GM21381 (cell line): Measurements from ENCODE around the gene CCDC78.
"Not testable (repeated sequence)": the region's sequence is repeated elsewhere in the genome, so short reads cannot be mapped to it uniquely, and the experiment has no call there.

Experiments
- ATAC-seq: cut with Tn5 transposase; IDR thresholded peaks from one replicate; pipeline ENCODE4 v1.9.1; 2021; ENCODE audit warnings: mild to moderate bottlenecking, moderate library complexity; ENCODE audit not compliant: unreplicated experiment

The CCDC78 gene

DNA sequence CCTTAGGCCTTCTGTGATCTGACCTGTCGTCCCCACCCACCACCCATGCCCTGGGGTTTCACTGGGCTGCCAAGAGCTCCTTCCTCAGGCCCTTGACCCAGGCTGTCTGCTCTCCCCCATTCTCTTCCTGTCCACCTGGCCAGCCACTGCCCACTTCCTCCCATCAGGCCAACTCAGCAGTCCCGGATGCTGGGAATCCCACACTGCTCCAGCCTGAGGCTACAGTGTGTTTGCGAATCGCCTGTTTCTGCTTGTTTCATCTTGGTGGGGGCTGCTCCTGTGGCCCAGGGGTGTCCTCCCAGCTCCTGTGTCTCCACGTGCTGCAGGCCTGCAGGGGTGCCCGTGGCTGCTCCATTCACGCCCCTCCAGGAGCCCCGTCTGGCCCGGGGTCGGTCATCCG is 12.2 kb downstream of the CCDC78 start:
- no peak for ATAC-seq

DNA sequence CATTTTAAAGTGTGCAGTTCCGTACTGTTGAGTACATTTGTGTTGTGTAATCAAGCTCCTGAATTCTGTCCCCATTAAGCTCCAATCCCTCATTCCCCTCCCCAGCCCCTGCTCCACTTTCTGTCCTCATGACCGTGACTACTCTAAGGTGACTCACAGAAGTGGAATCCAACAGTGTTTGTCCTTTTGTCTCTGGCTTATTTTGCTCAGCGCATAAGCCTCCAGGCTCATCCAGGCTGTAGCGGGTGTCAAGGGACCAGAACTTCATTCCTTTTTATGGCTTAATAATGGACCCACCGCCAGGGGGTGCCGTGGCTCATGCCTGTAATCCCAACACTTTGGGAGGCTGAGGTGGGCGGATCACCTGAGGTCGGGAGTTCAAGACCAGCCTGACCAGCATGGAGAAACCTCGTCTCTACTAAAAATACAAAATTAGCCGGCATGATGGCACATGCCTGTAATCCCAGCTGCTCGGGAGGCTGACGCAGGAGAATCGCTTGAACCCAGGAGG is 13.4 kb downstream of the CCDC78 start:
- ATAC-seq: not testable (repeated sequence)

DNA sequence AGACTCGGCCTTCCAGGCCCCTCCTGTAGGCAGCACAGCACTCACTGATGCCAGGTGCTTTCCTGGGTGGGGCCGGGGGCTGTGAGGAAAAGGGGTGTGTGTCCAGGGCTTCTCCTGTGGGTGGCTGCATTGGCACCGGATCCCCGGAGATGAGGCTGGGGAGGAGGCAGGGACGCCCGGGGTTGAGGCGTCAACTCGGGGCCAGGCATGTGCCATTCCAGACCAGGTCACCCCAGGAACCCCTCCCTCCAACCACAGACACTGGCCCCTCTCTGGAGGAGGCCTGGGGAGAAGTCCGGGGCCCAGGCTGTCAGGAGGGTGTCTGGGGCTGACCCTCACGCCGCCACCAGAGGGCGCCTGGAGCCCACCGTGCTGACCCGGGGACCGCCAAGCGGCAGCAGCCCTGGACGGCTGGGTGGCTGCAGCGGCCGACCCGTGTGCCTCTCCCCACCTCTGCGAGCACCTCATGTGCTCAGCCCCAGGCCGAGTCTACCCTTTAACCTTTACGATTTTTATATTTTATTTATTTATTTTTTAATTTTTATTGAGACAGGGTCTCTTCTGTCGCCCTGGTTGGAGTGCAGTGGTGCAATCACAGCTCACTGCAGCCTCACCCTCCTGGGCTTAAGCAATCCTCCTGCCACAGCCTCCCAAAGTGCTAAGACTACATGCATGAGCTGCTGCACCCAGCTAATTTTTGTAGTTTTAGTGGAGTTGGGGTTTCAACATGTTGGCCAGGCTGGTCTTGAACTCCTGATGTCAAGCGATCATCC is 14.5 kb downstream of the CCDC78 start:
- no peak for ATAC-seq

DNA sequence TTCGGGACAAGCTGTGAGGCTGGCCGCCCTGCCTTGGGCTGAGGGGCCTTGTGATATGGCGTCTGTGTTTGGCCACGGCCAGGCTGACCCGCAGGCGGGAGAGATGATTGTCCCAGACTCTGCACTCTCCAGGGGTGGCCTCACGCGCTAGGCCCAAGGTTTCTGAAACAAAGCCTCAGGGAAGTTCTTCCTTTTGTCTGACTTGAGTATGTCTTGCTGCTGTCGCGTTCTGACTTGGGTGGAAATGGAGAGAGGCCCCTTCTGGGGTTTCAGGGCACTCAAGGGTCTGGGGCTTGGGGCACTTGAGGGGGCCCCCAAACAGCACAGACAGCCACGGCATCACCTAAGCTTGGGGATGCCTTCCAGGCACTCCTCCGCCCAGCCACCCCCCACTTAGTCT is 15.2 kb downstream of the CCDC78 start:
- ATAC-seq: no peak

DNA sequence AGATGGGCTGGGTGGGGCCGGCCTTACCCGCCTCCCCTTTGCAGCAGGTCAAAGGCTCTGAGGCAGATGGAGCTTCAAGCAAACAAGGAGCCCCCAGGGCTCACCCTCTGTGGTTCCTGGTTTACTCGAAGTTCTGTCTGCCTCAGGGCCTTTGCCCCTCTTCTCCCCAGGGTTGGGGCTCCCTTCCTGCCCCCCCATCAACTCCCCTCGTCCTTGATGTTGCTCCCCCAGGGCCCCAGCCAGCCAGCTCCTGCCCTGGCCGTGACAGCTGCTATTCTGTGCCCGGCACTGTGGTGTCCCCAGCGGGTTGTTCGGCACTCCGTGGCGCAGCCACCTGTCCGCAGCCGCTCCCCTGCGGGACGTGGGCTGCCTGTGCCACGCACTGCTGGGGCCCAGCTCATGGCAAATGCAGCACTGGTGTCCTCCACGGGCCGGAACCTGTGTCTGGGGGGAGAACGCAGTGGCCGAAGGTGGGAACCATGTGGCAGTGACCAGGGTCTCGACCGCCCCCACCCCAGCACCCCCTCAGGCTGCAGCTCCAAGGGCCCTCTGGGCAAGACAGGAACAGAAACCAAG is 15.7 kb downstream of the CCDC78 start:
- no peak for ATAC-seq

DNA sequence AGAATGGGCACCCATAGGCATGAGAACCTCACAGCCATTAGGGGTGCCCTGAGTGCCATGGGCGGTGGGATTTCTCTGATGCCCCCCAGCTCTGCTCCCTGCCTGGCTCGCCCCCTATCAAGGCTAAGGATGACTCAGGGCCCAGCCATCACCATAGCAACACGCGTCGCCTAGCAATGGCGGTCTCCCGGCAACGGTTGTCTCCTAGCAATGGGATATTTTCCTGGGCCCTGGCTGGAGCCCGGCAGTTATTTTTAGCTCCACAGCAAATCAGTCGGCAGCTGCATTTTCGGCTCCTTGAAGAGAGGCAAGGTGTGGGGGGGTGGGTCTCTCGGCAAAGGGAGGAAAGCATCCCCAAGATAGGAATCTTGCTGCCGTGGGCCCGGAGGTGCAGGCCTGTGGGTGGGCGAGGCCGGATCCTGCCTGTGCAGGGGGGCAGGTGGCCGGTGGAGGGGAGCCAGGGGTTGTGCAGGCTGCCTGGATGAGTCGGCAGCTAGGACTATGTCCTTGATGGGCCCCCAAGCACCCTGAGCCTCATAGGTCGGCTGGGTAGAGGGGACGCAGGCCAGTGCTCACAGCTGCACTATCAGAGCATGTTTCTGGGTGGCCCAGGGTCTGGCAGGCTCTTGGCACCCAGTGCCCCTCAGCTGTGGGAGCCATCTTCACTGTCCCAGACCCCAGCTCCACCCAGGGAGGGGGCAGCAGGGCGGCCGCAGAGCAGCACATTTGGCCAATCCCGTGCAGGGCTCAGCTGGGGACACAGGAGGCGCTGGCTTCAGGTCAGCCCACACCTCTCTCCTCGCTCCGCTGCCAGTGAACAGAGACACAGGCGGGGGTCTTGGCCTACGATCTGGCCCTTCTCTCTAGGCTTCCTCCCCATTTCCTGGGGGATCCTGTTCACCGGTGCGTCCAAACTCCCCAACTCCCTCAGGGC is 16.4 kb downstream of the CCDC78 start:
- ATAC-seq: no peak

DNA sequence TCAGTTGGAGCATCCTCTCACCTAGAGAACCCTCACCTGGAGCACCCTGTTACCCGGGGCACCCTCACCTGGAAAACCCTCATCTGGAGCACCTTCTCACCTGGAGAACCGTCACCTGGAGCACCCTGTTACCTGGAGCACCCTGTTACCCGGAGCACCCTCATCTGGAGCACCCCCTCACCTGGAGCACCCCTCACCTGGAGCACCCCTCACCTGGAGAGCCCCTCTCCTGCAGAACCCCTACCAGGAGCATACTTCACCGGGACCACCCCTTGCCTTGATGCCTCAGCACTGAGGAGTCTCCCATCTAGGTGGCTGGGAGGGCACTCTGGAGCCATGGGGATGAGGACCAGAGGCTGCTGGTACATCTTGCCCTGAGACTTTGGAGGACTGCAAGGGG is 17.3 kb downstream of the CCDC78 start:
- no peak for ATAC-seq

DNA sequence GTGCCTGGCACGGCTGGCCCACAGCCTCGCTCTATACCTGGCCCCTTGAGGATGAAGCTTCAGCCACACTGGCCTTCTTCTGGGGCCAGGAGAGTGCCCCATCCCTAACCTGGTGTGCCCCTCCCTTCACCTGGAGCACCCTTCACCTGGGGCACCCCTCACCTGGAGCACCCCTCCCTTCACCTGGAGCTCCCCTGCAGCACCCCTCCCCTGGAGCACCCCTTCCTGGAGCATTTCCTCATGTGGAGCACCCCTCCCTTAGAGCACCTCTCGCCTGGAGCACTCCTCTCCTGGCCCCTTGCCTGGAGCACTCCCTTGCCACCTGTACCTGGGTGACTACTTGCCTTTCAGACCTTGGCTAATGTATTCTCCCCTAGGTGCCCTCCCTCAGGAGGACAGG is 18.2 kb downstream of the CCDC78 start:
- no peak for ATAC-seq

DNA sequence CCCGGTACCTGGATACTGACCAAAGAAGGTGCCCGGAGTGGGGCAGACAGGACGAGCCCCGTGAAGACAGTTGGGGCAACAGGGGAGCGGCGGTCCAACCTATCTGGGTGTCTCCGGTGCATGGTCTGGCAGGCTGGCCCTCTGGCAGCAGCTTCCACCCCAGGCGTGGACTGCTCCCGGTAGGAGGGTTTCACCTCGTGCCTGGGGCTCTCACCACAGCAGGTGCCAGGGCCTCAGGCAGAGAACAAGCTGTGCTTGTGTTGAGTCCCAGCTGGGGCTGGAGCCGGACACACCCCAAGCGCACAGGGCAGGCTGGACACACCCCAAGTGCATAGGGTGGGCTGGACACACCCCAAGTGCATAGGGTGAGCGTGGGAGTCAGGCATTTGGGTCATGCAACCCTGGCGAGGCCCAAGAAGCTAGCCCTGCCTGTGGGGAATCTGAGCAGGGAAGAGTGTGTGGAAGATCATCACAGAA is 19.1 kb downstream of the CCDC78 start:
- ATAC-seq: no peak

DNA sequence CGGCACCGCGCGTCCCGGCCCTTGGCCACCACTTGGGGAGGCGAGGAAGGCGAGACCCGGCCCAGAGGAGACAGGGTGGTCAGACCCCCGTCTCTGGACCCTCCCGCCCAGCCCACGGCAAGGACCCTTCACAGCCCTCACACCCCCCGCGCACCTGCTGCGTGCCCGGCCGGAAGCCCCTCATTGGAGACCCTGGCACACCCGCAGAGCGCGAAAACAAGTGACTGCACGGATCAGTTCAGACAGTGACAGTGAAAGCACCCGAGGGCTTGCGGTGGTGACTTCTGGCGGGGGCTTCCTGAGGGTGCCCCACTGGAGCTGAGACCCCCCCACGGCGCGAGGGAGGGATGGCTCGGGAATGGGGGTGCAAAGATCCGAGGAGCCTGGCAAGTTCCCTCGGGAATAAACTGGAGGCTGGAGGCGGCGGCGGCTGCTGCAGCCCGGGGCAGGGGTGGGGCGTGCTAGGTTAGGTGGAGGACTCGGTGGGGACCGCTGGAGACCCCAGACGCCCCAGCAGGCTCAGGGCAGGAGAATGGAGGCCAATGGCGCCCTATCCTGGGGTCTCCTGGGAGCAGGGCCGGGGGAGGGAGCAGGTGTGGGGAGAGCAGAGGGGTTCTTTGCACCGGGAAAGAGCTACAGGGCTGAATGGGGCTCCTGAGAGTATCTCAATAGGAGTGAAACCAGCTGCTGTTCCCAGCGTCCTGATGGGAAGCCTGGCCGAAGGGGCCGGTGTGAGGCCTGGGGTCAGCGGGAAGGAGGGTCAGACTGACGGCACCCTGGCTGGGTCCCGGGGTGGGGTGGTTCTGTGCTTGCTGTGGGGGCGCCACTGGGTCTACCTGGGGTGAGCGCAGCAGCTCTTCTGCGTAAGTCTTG is 19.8 kb downstream of the CCDC78 start:
- no peak for ATAC-seq

DNA sequence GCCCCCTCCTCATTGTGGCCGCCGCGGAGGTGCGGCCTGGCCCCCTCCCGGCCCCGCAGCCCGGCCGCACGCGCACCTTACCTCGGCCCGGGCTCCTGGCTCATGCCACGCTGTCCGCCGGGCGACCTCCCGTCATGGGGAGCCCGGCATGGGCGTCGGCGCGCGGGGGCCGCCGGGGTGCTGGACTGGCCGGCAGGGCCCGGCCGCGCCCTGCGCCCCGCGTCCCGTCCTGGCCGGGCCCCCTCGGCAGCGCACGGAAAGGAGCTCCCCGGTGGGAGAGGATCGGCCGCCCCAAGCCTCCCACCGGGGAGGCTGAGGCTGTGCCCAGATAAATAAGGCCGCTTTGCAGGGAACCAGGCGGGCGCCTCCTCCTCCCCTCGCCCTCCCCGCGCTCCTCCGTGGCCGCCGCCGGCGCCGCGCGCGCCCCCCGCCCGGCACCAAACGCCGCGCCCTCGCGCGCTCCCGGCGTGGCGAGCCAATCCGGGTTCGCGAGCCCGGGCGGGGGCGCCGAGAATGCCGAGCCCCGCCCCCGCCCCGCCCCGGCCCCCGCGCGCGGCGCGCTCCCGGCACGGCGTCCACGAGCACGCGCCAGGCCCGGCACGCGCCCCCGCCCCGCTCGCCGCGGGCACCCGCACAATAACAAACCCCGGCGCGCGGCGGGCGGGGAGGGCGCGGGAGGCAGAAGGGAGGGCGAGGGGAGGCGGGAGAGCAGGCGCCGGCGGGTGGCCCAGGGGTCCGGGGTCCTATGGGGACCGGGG is 20.6 kb downstream of the CCDC78 start, which contains the start of gene FBXL16:
Gene FBXL16, minus strand, starts transcription at position 371 of the 758 bp plus-strand sequence. CDS start 8,396 bp downstream, outside the sequence.
- no peak for ATAC-seq

DNA sequence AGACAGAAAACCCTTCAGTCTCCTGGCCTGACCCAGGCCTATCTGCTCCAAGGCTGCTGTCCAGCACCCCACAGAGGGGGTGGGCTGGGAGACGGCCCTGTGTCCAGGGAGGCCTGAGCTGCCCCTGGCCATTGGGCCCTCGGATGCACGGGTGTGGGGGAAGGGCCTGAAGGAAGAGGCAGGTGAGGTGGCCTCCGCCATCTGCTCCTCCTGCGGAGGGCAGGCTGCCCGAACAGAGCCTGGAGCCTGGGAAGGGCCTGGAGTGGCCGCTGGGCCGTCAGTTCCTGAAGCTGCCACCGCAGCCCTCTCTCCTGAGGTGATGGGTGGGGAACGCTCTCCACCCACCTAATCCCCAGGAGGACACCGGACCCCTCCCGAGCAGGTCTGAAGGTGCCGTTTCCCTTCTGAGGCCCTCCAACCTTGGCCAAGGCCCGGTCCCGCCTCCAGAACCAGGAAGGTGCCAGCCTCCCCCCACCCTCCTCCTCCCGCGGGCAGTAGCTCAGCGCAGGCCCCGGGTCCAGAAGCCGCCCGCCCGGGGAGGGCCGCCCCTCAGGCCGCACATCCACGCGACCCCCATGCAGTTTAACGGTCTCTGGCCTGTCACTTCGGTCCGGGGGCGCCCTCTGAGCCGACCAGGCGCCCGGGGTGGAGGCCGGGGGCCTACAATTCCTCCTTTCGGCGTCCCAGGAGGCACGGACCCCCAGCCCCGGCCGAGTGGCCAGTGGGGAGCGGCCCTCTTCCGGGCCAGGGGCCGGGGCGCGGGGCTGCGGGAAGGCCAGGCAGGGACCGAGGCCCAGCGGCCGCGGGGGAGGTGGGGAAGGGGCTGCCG is 21.5 kb downstream of the CCDC78 start:
- ATAC-seq: no peak

DNA sequence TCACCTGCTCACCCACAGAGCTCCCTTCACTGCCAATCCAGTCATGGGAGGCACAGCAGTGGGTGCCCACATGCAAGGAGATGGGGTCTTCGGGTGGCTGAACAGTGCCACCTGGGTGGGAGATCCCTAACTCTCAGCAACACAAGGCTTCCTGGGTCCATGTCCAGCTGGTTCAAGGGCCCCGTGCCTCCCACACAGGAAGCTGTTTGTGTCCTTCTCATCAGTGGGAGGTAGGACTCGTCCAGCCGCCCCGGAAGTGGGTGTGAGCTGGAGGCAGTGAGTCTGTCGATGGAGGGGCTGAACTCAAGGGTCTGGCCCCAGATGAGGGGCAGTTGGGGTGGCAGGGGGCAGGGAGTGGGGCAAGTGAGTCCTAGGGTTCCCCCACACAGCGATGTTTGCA is 22.2 kb downstream of the CCDC78 start:
- ATAC-seq: no peak

DNA sequence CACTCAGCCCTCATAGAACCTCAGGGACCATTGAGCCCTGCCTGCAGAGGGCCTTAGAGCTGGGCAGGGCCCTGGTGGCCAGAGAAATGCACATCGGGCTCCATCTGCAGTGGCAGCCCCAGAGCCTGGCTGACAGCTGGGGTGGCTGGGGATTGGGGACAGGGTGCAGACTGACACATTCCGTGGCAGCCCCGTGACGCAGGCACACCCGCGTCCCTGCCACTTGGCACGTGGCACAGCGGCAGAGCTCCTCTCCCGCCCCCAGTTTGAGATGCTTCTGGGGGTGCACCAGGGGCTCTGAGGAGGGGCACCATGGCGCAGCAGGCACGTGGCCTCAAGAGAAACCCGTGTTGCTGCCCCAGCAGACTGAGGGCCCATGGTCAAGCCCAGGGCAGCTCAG is 22.8 kb downstream of the CCDC78 start:
- ATAC-seq: no peak

DNA sequence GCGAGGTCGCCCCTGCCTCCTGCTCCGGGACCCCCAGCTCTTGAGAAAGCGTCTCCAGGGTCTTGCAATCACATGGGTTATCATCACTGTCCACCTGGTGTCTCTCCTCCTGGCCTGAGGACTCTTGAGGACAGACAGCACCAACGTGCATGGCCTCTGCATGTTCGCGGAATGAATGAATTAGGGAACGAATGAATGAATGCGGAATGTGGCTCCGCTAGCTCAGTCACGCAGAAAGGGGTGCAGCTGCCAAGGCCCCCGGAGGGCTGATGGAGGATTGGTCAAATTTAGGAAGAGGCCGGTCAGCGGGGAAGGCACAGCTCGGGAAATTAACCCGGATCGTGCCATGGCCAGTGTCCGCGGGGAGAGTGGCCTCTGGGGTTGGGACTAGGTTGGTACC is 23.9 kb downstream of the CCDC78 start:
- ATAC-seq: no peak

DNA sequence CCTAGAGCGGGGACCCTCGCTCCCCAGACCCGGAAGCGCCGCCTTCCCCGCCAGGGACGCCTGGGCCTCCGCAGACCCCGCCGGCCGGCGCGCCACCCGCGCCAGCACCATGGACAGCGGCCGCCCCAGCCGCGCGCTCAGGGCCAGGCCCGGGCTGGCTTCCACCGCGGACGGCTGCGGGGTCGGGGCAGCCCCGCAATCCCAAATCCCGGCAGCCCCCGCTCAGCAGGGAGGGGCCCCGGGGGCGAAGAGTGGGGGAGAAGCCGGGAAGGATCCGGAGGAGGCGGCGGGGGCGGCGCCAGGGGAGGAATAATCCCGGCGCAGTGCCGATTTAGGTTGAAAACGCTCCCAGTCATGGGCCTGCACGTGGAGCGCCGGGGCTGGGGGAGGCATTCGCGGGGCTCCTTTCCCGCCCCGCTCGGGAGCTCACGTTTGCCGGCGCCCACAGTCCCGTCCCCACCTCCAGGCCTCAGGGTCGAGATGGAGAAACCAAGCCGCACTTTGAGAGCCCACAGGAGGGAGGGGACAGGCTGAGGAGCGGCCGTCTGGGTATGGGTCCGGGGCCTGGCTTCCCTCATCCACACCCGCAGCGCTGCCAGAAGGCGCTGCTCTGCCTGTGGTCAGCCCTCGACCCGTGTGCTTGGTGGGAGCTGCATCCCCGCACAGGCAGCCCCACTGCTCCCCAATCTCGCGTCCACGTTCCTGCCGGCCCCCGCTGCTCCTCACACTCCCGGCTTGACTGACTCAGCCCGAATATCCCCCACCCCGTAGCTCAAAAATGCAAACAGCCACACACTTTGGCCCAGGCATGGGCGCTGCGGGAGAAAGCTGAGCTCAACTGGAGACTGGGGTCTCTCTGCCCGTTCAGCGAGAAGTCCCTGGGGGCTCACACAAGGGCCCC is 25.3 kb downstream of the CCDC78 start:
- no peak for ATAC-seq

DNA sequence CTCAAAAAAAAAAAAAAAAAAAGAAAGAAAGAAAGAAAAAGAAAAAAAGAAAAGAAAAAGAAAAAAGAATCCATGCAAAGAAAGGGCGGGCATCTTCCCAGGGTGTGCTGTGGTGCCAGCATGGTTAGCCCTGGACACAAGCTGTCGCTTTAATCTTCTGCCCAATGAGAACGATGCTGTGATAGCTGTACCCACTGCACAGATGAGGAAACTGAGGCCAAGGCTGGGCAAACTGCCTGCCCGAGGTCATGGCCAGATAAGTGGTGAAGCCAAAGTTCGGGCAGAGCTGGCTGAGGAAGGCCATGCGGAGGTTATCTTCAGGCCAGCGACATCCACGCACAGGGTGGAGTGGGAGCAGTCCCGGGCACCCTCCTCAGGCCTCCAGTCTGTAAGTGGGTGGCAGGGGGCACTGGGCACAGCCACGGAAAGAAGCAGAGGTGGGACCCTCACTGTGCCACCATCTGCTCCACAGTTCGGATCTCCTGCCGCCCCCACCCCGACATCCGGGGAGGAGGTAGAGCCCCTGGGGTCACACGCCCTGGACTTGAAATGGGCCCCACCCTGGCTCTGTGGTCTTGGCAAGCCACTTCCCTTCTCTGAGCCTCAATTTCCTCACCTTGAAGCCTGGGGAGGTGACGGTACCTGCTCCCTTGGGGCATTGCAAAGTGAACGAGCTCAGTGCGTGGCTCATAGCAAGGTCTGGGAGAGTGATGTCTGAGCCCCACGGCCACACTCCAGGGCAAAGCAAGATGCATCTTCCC is 27.2 kb downstream of the CCDC78 start:
- ATAC-seq: no peak
